HG03135 (cell line): Measurements from ENCODE around the gene PLB1.

Experiments used
- ATAC-seq: cut with Tn5 transposase; IDR thresholded peaks from one replicate; pipeline ENCODE4 v1.9.1; 2021; ENCODE audit warnings: mild to moderate bottlenecking, moderate library complexity; ENCODE audit not compliant: unreplicated experiment

PLB1 gene

GRCh38 chr2:28681606-28682005 lies 185.7 kb downstream of the PLB1 start:
- ATAC-seq: no peak

GRCh38 chr2:28683100-28683706 lies 187.3 kb downstream of the PLB1 start:
- no peak for ATAC-seq

DNA sequence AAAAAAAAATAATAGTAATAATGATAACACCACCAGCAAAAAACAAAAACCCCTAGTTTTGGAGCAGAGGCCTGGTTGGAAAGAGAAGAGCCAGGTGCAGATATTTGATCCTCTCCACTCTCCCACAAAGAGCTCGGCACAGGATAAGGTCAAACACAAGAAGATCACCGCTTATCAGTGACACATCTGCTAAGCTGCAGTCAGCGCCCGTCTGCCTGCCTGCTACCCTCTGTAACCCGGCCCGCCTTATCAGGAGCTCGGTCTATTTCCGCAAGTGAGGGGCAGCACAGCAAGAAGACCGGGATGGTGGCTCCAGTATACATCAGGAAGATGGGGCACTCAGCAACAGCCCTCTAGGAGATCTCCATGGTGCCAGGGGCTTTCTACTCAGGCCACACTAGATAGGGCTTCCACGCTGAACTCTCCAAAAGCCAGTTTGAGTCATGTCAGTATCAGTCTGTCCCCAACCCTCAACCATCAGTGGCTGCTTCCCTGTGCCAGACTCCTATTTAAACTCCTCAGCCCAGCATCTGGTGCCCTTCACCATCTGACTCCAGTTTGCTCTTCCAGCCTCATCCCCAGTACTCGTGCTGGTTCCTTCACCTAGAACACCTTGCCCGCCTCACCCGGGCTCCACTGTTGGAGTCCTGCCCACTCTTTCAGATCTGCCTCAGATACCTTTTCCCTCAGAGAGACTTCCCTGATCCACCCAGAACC lies 188.4 kb downstream of the PLB1 start:
- ATAC-seq: no peak

DNA sequence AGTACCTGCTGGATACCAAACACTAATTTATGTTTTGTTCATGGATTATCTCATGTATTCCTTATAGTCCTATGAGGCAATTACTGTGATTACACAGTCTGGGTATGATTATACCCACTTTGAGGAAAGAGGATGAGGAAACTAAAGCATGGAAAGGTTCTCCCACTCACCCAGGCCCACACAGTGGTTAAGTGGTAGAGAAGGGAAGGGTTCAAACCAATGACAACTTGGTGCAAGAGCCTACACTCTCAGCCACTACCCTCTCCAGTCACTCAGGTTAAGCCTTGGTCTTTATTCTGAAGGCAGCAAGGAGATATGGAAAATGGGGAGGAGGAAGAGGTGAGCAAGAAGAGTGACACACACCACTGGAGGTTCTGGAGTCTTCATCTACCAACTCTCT lies 191.3 kb downstream of the PLB1 start:
- no peak for ATAC-seq

DNA sequence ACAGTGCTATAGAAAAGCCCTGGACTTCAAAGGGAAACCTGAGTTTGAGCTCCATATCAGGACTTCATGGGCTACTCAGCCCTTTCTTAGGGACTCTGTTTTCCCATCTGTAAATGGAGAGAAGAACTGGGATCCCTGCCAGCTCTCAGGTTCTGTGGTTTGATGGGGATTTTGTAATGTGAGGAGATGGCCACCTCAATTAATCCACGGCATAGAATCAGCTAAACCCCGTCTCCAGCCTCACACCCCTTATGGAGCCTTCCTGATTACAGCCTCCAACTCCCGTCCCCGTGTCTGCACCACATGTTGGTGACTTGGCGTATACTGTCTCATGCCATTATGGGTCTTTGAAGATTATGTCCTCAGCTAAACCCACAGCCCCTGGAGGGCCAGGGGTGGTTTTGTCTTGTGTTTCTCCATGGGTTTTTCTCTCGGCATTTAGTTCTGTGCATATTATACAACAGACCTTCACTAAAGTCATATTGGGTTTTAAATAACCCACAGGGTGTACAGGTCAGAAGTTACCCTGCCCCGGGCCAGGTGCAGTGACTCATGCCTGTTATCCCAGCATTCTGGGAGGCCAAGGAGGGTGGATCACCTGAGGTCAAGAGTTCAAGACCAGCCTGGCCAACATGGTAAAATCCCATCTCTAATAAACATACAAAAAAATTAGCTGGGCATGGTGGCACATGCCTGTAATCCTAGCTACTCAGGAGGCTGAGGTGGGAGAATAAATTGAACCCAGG lies 192.0 kb downstream of the PLB1 start:
- ATAC-seq: no peak

DNA sequence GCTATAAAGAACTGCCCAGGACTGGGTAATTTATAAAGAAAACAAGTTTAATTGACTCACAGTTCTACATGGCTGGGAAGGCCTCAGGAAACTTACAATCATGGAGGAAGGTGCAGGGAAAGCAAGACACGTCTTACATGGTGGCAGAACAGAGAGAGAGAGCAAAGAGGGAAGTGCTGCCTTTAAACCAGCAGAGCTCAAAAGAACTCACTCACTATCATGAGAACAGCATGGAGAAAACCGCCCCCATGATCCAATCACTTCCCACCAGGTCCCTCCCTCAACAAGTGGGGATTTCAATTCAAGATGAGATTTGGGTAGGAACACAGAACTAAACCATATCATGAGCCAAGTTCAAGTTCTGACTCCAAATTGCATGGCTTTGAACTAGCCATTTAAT lies 193.0 kb downstream of the PLB1 start:
- no peak for ATAC-seq

DNA sequence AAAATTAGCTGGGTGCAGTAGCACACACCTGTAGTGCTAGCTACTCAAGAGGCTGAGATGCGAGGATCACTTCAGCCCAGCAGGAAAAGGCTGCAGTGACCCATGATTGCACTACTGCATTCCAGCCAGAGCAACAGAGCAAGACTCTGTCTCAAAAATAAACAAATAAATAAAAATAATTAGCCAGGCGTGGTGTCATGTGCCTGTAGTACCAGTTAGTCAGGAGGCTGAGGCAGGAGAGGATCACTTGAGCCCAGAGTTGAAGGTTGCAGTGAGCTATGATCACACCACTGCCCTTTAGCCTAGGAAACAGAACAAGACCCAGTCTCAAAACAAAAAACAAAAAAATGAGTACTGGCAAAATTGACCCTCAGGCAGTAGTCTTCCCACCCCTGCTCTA lies 193.9 kb downstream of the PLB1 start:
- no peak for ATAC-seq

DNA sequence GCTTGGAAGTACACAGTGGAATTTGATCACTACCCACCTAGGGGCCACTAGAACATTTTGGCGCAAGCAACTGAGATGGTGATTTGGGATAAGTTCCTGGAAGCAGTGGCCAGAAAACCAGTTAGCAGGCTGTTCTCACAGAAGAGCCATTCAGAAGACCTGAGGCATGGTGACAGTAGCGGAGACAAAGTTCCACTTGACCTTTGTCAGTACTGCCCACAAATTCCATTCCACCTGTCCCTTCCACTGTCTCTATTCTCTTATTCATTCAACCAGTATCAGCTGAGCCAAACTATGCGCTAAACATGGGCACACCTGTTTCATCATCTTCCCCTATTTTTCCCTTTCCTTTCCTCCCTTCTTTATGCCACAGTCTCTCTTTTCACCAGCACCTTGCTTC lies 196.6 kb downstream of the PLB1 start:
- no peak for ATAC-seq

GRCh38 chr2:28693223-28693622 lies 197.4 kb downstream of the PLB1 start:
- no peak for ATAC-seq
